Neural cell (in vitro differentiated cells): ENCODE data around the gene UBE2QL1. TPM values are rescaled to one million over a fixed set of nuclear protein-coding genes. Genes with fewer than 3 reads are reported as not detected.

Source experiments
- H2AFZ ChIP-seq: fragments of 200-600, 300-800 bp; sonication (generic), shearing (Covaris generic); 2 replicates; pipeline ENCODE4 v1.6.0; 2014; ENCODE audit warnings: low read depth, mild to moderate bottlenecking, antibody characterized with exemption, low read length, moderate library complexity
- H3F3A ChIP-seq: fragments of 200-600 bp; shearing (Covaris generic); 2 replicates; pipeline ENCODE4 v1.6.1; 2016; ENCODE audit warnings: mild to moderate bottlenecking, moderate library complexity, mixed read lengths, antibody characterized with exemption, low read length; ENCODE audit not compliant: insufficient read depth, poor library complexity, severe bottlenecking
- H3K27ac ChIP-seq: fragments of 200-600, 300-800 bp; sonication (generic), shearing (Covaris generic); 2 replicates; pipeline ENCODE4 v1.5.1; 2014; ENCODE audit warnings: mild to moderate bottlenecking, low read length, moderate library complexity
- H3K27me3 ChIP-seq: fragments of 300-800, 200-600 bp; sonication (generic), shearing (Covaris generic); 2 replicates; pipeline ENCODE4 v1.6.0; 2014; ENCODE audit warnings: mild to moderate bottlenecking, low read depth, low read length, moderate library complexity; ENCODE audit not compliant: insufficient read depth
- H3K36me3 ChIP-seq: fragments of 300-800, 200-600 bp; sonication (generic), shearing (Covaris generic); 2 replicates; pipeline ENCODE4 v1.5.1; 2014; ENCODE audit warnings: mild to moderate bottlenecking, antibody characterized with exemption, low read length, moderate library complexity; ENCODE audit not compliant: insufficient read depth
- H3K4me2 ChIP-seq: fragments of 300-800, 200-600 bp; sonication (generic), shearing (Covaris generic); 2 replicates; pipeline ENCODE4 v1.6.0; 2014; ENCODE audit warnings: mild to moderate bottlenecking, low read length
- H3K4me3 ChIP-seq: fragments of 300-800, 200-600 bp; sonication (generic), shearing (Covaris generic); 2 replicates; pipeline ENCODE4 v1.5.1; 2014; ENCODE audit warnings: mild to moderate bottlenecking, low read length, moderate library complexity
- H3K79me2 ChIP-seq: fragments of 200-600 bp; shearing (Covaris generic); replicated peaks from 2 replicates; pipeline ENCODE4 v1.6.0; 2014; ENCODE audit warnings: mild to moderate bottlenecking, low read length, moderate library complexity; ENCODE audit not compliant: insufficient read depth
- H3K9ac ChIP-seq: fragments of 300-800, 200-600 bp; sonication (generic), shearing (Covaris generic); 2 replicates; pipeline ENCODE4 v1.6.1; 2016; ENCODE audit warnings: mild to moderate bottlenecking, low read length, mixed read lengths
- H3K9me2 ChIP-seq: fragments of 200-600 bp; shearing (Covaris generic); 2 replicates; pipeline ENCODE4 v1.6.1; 2016; ENCODE audit warnings: mild to moderate bottlenecking, low read length, mixed read lengths; ENCODE audit not compliant: insufficient read depth
- H3K9me3 ChIP-seq: fragments of 200-600, 300-800 bp; sonication (generic), shearing (Covaris generic); 2 replicates; pipeline ENCODE4 v1.6.1; 2016; ENCODE audit warnings: mild to moderate bottlenecking, mixed run types, low read length, moderate library complexity, mixed read lengths
- H4K20me1 ChIP-seq: fragments of 200-600 bp; shearing (Covaris generic); 2 replicates; pipeline ENCODE4 v1.6.1; 2016; ENCODE audit warnings: mild to moderate bottlenecking, mixed run types; ENCODE audit not compliant: insufficient read depth
- EP300 ChIP-seq: fragments of 450-650 bp; conservative IDR thresholded peaks from 2 replicates; pipeline ENCODE4 v1.6.1; 2014; ENCODE audit warnings: antibody characterized with exemption, mild to moderate bottlenecking, moderate library complexity; ENCODE audit not compliant: poor library complexity, severe bottlenecking
- EZH2 ChIP-seq: fragments of 200-600, 300-800 bp; shearing (Covaris generic), sonication (generic); IDR thresholded peaks from 2 replicates; pipeline ENCODE4 v1.6.1; 2014; ENCODE audit warnings: antibody characterized with exemption, low read length, borderline replicate concordance, mild to moderate bottlenecking; ENCODE audit not compliant: insufficient read depth, poor library complexity, severe bottlenecking
- MXI1 ChIP-seq: fragments of 450-650 bp; conservative IDR thresholded peaks from 2 replicates; pipeline ENCODE4 v1.6.1; 2014; ENCODE audit warnings: antibody characterized with exemption, mild to moderate bottlenecking; ENCODE audit not compliant: poor library complexity, severe bottlenecking
- POLR2AphosphoS5 ChIP-seq: IDR thresholded peaks from 2 replicates; pipeline ENCODE4 v1.6.1; 2012
- RAD21 ChIP-seq: fragments of 450-650 bp; conservative IDR thresholded peaks from 2 replicates; pipeline ENCODE4 v1.6.1; 2014; ENCODE audit warnings: antibody characterized with exemption, mild to moderate bottlenecking, moderate library complexity
- SMC3 ChIP-seq: fragments of 450-650 bp; conservative IDR thresholded peaks from 2 replicates; pipeline ENCODE4 v1.6.1; 2014; ENCODE audit warnings: antibody characterized with exemption, mild to moderate bottlenecking, moderate library complexity; ENCODE audit not compliant: poor library complexity
- TAF1 ChIP-seq: IDR thresholded peaks from 2 replicates; pipeline ENCODE4 v1.6.1; 2012; ENCODE audit warnings: low read depth
- polyA plus RNA-seq: library from polyadenylated mRNA; depleted of rRNA; stranded (reverse); fragments of >200 nt; gene quantifications from 2 replicates; pipeline ENCODE4 v1.2.3, GENCODE V29; 2014
- TF ChIP-seq, protein P1 (sequence below): fragments of 450-650 bp; IDR thresholded peaks from 2 replicates; pipeline ENCODE4 v1.5.1; 2014; ENCODE audit warnings: antibody characterized with exemption, mild to moderate bottlenecking, moderate library complexity; ENCODE audit not compliant: poor library complexity, severe bottlenecking
- TF ChIP-seq, protein P2 (sequence below): IDR thresholded peaks from 2 replicates; pipeline ENCODE4 v1.6.1; 2012; ENCODE audit warnings: borderline replicate concordance

Gene UBE2QL1
- polyA plus RNA-seq, 1 donor from 2014 or later: 13.8 TPM

DNA sequence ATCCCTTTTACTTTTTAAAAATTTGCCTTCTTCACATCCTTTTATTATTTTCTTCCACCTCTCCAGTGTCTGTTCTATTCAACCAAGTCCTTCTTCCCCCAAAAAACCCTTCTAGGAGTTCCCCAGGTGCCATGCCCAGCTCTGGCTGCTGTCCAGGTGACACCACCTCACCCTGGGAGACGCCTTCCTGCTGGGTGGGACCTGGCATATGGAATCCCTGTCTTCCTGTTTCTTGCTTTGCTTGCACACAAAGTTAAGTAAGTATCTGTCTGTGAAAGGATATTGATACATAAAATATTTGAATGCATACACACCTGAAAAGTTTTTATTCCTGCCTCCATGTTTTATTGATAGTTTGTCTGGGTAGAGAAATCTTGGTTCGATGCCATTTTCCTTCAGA lies 47.2 kb upstream of the UBE2QL1 start:
- Histone ChIP-seq H3K27ac (no peak overlapping the region), H4K20me1 (no peaks in the 10 kb centered on the region), H3K4me2 (no peak overlapping the region), H3K27me3 (no peaks in the 10 kb centered on the region), H2AFZ (no peak overlapping the region), H3K9me3 (peaks cover 3% of the 10 kb centered on the region), H3K36me3 (no peaks in the 10 kb centered on the region), H3F3A (no peaks in the 10 kb centered on the region), H3K79me2 (no peaks in the 10 kb centered on the region), H3K9me2 (no peaks in the 10 kb centered on the region), H3K9ac (no peak overlapping the region), H3K4me3 (no peak overlapping the region)
- no peak for TF ChIP-seq RAD21
- TF ChIP-seq POLR2AphosphoS5: no peak
- no peak for TF ChIP-seq EZH2
- TF ChIP-seq SMC3: no peak

DNA sequence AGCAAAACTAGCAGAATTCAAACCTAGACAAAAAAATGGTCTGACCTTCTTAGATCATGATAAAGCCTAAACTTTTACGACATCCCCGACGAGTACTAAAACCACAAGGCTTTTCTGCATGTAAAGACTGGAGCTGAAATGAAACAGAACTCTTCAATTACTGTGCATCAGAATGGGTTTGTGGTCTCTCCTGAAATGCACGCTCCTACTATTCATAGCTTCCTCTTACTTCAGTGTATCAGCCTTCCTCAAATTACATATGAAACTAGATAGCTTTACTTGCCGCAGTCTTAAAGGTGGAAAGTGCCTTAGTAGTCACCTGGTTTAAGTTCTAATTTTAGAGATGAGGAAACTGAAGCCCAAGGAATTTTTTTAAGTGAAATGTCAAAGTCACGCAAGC lies 45.7 kb upstream of the UBE2QL1 start:
- H3K27me3 ChIP-seq: no peaks in the 10 kb centered on the region
- no peak overlapping the region for H3K4me3 ChIP-seq
- no peak overlapping the region for H3K27ac ChIP-seq
- H3K9ac ChIP-seq: no peak overlapping the region
- no peak for TF ChIP-seq EP300
- TF ChIP-seq, protein P1, sequence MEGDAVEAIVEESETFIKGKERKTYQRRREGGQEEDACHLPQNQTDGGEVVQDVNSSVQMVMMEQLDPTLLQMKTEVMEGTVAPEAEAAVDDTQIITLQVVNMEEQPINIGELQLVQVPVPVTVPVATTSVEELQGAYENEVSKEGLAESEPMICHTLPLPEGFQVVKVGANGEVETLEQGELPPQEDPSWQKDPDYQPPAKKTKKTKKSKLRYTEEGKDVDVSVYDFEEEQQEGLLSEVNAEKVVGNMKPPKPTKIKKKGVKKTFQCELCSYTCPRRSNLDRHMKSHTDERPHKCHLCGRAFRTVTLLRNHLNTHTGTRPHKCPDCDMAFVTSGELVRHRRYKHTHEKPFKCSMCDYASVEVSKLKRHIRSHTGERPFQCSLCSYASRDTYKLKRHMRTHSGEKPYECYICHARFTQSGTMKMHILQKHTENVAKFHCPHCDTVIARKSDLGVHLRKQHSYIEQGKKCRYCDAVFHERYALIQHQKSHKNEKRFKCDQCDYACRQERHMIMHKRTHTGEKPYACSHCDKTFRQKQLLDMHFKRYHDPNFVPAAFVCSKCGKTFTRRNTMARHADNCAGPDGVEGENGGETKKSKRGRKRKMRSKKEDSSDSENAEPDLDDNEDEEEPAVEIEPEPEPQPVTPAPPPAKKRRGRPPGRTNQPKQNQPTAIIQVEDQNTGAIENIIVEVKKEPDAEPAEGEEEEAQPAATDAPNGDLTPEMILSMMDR: no peak
- H3F3A ChIP-seq: no peaks in the 10 kb centered on the region
- no peaks in the 10 kb centered on the region for H3K9me2 ChIP-seq
- H3K9me3 ChIP-seq: peaks cover under 1% of the 10 kb centered on the region
- no peaks in the 10 kb centered on the region for H3K79me2 ChIP-seq
- no peaks in the 10 kb centered on the region for H3K36me3 ChIP-seq
- H2AFZ ChIP-seq: no peak overlapping the region
- H3K4me2 ChIP-seq: no peak overlapping the region
- H4K20me1 ChIP-seq: no peaks in the 10 kb centered on the region

DNA sequence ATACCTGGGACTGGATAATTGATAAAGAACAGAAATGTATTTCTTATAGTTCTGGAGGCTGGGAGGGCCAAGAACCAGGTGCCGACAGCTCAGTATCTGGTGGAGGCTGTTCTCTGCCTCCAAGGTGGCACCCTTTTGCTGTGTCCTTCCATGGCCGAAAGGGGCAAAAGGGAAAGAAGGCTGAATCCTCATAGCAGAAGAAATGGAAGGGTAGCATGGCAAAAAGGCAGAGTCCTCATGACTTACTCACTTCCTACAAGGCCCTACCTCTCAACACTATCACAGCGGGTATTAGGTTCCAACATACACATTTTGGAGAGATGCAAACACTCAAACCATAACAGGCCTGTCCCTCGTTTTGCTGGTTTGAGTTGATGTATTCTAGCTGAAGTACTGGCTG lies 45.2 kb upstream of the UBE2QL1 start:
- Histone ChIP-seq H3K4me2 (no peak overlapping the region), H3K9ac (no peak overlapping the region), H3K27me3 (no peaks in the 10 kb centered on the region), H3K4me3 (no peak overlapping the region), H3F3A (no peaks in the 10 kb centered on the region), H3K9me3 (no peaks in the 10 kb centered on the region), H3K27ac (no peak overlapping the region), H4K20me1 (no peaks in the 10 kb centered on the region), H3K9me2 (no peaks in the 10 kb centered on the region), H3K79me2 (no peaks in the 10 kb centered on the region), H3K36me3 (no peaks in the 10 kb centered on the region), H2AFZ (no peak overlapping the region)
- TF ChIP-seq POLR2AphosphoS5 (no peak), MXI1 (no peak), SMC3 (no peak), TAF1 (no peak), EZH2 (no peak), EP300 (no peak), RAD21 (no peak)
- TF ChIP-seq, protein P1: no peak
- TF ChIP-seq, protein P2, sequence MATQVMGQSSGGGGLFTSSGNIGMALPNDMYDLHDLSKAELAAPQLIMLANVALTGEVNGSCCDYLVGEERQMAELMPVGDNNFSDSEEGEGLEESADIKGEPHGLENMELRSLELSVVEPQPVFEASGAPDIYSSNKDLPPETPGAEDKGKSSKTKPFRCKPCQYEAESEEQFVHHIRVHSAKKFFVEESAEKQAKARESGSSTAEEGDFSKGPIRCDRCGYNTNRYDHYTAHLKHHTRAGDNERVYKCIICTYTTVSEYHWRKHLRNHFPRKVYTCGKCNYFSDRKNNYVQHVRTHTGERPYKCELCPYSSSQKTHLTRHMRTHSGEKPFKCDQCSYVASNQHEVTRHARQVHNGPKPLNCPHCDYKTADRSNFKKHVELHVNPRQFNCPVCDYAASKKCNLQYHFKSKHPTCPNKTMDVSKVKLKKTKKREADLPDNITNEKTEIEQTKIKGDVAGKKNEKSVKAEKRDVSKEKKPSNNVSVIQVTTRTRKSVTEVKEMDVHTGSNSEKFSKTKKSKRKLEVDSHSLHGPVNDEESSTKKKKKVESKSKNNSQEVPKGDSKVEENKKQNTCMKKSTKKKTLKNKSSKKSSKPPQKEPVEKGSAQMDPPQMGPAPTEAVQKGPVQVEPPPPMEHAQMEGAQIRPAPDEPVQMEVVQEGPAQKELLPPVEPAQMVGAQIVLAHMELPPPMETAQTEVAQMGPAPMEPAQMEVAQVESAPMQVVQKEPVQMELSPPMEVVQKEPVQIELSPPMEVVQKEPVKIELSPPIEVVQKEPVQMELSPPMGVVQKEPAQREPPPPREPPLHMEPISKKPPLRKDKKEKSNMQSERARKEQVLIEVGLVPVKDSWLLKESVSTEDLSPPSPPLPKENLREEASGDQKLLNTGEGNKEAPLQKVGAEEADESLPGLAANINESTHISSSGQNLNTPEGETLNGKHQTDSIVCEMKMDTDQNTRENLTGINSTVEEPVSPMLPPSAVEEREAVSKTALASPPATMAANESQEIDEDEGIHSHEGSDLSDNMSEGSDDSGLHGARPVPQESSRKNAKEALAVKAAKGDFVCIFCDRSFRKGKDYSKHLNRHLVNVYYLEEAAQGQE: no peak
